ENCODE measurements around the gene BID. TPM values are rescaled to one million over a fixed set of nuclear protein-coding genes. Genes with fewer than 3 reads are reported as not detected.
"Not testable (repeated sequence)": the region's sequence is repeated elsewhere in the genome, so short reads cannot be mapped to it uniquely, and the experiment has no call there.

The BID gene
- total RNA-seq, 2 experiments from 2014 or later, result 16.3 to 19.9 TPM

DNA sequence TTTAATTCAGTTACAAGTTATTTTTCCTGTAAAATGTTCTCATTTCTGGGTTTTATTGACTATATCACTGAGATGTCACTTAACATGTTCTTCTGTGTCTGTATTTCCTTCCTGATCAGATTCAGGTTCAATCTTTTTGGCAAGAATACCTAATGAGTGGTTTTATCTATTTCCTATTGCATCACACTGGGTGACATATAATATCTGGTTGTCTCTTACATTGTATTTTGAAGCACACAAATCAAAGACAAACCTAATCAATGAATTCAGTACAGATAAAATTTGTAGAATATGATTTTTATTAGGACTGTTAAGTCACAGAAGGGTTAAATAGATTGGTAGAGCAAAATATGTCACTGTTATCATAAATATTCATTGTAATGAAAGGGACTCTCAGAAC is 75.3 kb downstream of the BID start:
- POLR2A ChIA-PET, result no interaction called here
- H3K9me3 Mint-ChIP-seq, result no peaks in the 10 kb centered on the region

DNA sequence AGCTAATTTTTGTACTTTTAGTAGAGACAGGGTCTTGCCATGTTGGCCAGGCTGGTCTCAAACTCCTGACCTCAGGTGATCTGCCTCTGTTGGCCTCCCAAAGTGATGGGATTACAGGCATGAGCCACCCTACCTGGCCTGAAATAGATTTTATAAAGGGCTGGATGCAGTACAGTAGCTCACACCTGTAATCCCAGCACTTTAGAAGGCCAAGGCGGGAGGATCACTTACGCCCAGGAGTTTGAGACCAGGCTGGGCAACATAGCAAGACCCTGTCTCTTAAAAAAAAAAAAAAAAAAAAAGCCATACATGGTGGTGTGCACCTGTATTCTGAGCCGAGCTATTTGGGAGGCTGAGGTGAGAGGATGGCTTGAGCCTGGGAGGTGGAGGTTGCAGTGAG is 76.0 kb downstream of the BID start:
- H3K27ac Mint-ChIP-seq; intact Hi-C loops (cut with micrococcal nuclease); H3K36me3 Mint-ChIP-seq (ENCODE audit: low read depth); ATAC-seq; CTCF ChIA-PET; H3K27me3 Mint-ChIP-seq; H3K9me3 Mint-ChIP-seq; DNase-seq; H3K4me3 Mint-ChIP-seq; H3K4me1 Mint-ChIP-seq (ENCODE audit: low read depth); POLR2A ChIA-PET: not testable (repeated sequence)

More for the DNA sequence above, 75.3 kb downstream of the BID start:
- DNase-seq (no peak), ATAC-seq (no peak)
- intact Hi-C loops (cut with micrococcal nuclease), result no loop called here
- CTCF ChIA-PET, result no interaction called here
- Mint-ChIP-seq H3K27ac (no peak overlapping the region), H3K36me3 (ENCODE audit: low read depth) (peaks cover 13% of the 10 kb centered on the region), H3K4me1 (ENCODE audit: low read depth) (peaks cover 9% of the 10 kb centered on the region), H3K27me3 (no peaks in the 10 kb centered on the region), H3K4me3 (no peak overlapping the region)
- TF ChIP-seq CTCF (IDR thresholded peaks at IDR 0.05), result no peak

- CTCF ChIA-PET, result interaction anchor here (0.7 to 1.2 kb wide), 2 partner anchors 9 to 102 kb away, joined by 3 to 4 read pairs; no protein-coding TSS in a partner anchor
- DNase-seq; H3K4me1 Mint-ChIP-seq (ENCODE audit: low read depth); H3K36me3 Mint-ChIP-seq (ENCODE audit: low read depth); H3K27ac Mint-ChIP-seq; intact Hi-C loops (cut with micrococcal nuclease); H3K9me3 Mint-ChIP-seq; H3K4me3 Mint-ChIP-seq; ATAC-seq; H3K27me3 Mint-ChIP-seq: not testable (repeated sequence)
- POLR2A ChIA-PET, result interaction anchor here (0.6 kb wide), 1 partner anchor 586 kb away, joined by 3 read pairs; no protein-coding TSS in a partner anchor
Observed at GRCh38 chr22:17697196-17697595, 77.1 kb downstream of the BID start.

GRCh38 chr22:17695986-17696385 is 78.3 kb downstream of the BID start:
- Mint-ChIP-seq H3K36me3 (ENCODE audit: low read depth) (peaks cover 9% of the 10 kb centered on the region), H3K4me1 (ENCODE audit: low read depth) (peaks cover 9% of the 10 kb centered on the region), H3K4me3 (no peak overlapping the region), H3K9me3 (no peaks in the 10 kb centered on the region), H3K27ac (no peak overlapping the region), H3K27me3 (no peaks in the 10 kb centered on the region)
- CTCF ChIA-PET, result no interaction called here
- no peak for ATAC-seq
- intact Hi-C loops (cut with micrococcal nuclease), result no loop called here
- no peak for TF ChIP-seq CTCF (IDR thresholded peaks at IDR 0.05)
- no peak for DNase-seq
- POLR2A ChIA-PET, result interaction anchor here (0.6 kb wide), 1 partner anchor 80 kb away, joined by 3 read pairs; no protein-coding TSS in a partner anchor

DNA sequence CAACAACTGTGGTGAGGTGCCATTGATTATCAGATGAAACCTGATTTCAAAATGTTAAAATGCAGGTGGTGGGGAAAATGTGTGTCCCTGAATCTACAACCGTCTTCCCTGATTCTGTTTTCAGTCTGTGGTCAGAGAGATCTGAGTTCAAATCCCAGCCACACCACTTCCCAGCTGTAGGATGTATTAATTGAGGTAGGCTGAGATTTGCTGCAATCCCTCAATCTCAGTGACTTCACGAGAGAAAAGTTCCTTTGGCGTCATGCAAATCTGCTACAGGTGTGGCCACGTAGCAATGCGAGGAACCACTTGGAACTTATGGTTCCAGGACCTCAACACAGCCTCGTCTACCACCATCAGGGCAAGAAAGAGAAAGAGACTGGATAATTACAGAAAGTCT is 79.5 kb downstream of the BID start:
- POLR2A ChIA-PET, result no interaction called here

GRCh38 chr22:17694193-17694592 is 80.1 kb downstream of the BID start:
- DNase-seq, result no peak
- H3K4me3 Mint-ChIP-seq, result no peak overlapping the region
- CTCF ChIA-PET, result no interaction called here
- H3K4me1 Mint-ChIP-seq (ENCODE audit: low read depth), result peaks cover 9% of the 10 kb centered on the region
- intact Hi-C loops (cut with micrococcal nuclease), result no loop called here
- no peak for ATAC-seq
- H3K36me3 Mint-ChIP-seq (ENCODE audit: low read depth), result peaks cover 7% of the 10 kb centered on the region
- H3K27ac Mint-ChIP-seq, result no peak overlapping the region
- no peaks in the 10 kb centered on the region for H3K9me3 Mint-ChIP-seq
- POLR2A ChIA-PET, result no interaction called here
- TF ChIP-seq CTCF (IDR thresholded peaks at IDR 0.05), result no peak
- no peaks in the 10 kb centered on the region for H3K27me3 Mint-ChIP-seq

More for the DNA sequence above, 79.5 kb downstream of the BID start:
- CTCF ChIA-PET, result no interaction called here
- intact Hi-C loops (cut with micrococcal nuclease), result no loop called here
- peaks cover 9% of the 10 kb centered on the region for H3K4me1 Mint-ChIP-seq (ENCODE audit: low read depth)
- H3K36me3 Mint-ChIP-seq (ENCODE audit: low read depth), result peaks cover 9% of the 10 kb centered on the region
- no peaks in the 10 kb centered on the region for H3K27me3 Mint-ChIP-seq
- DNase-seq, result no peak
- ATAC-seq, result no peak
- H3K9me3 Mint-ChIP-seq, result no peaks in the 10 kb centered on the region
- no peak overlapping the region for H3K27ac Mint-ChIP-seq
- no peak for TF ChIP-seq CTCF (IDR thresholded peaks at IDR 0.05)
- no peak overlapping the region for H3K4me3 Mint-ChIP-seq
